ENCODE results near the gene SBK2.

DNA sequence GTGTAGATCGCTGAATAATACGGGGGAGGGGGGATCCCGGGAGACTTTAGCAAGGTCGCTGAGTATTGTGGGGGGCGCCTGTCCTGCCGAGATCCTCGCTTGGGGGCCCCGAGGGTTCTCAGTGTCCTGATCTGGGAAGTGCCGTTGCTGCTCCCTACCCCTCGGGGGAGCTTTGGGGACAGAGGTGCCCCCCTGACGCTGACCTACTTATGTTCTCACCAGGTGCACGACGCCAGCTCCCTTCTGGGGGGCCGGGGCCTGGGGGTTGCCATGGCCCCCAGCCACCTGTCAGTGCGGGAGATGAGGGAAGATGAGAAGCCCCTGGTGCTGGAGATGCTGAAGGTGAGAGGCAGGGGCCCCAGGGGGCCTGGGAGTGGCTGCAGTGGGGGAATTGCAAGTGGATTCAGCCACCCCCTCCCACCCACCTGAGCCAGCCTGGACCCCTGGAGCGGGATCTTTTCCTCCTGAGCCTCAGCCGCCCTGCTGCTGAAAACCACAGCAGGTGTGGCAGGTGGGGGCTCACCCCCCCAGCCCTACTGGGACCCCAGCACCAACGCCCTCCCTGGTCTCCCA, 51.4 kb downstream of the SBK2 start:
- TF ChIP-seq, protein P1, sequence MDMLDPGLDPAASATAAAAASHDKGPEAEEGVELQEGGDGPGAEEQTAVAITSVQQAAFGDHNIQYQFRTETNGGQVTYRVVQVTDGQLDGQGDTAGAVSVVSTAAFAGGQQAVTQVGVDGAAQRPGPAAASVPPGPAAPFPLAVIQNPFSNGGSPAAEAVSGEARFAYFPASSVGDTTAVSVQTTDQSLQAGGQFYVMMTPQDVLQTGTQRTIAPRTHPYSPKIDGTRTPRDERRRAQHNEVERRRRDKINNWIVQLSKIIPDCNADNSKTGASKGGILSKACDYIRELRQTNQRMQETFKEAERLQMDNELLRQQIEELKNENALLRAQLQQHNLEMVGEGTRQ (CRISPR knock-in tag; IDR thresholded peaks at IDR 0.05): no peak
- TF ChIP-seq FOXJ3 (CRISPR knock-in tag; IDR thresholded peaks at IDR 0.05; ENCODE audit: borderline replicate concordance): no peak
